DND-41 (cell line): ENCODE results near the gene BRF1.

Source experiments
- ATAC-seq: fragments of 200-7000 bp; cut with Tn5 transposase; 3 replicates; pipeline ENCODE4 v1.9.1; 2021; ENCODE audit warnings: low read depth; ENCODE audit not compliant: insufficient read depth
- DNase-seq: peaks from one replicate; pipeline ENCODE4 v3.0.0-alpha.2; 2020
- H2AFZ ChIP-seq: 2 replicates; pipeline ENCODE4 v1.6.0; 2012; ENCODE audit warnings: low read depth, low read length
- H3K27ac ChIP-seq: 2 replicates; pipeline ENCODE4 v1.5.1; 2012; ENCODE audit warnings: low read length, inconsistent platforms
- H3K27me3 ChIP-seq: fragments of 200-600 bp; sonication (generic); 2 replicates; pipeline ENCODE4 v1.6.0; 2012; ENCODE audit warnings: low read length, mild to moderate bottlenecking, inconsistent platforms; ENCODE audit not compliant: insufficient read depth, poor library complexity
- H3K36me3 ChIP-seq: 2 replicates; pipeline ENCODE4 v1.5.1; 2012; ENCODE audit warnings: low read length, inconsistent platforms; ENCODE audit not compliant: insufficient read depth
- H3K4me1 ChIP-seq: 2 replicates; pipeline ENCODE4 v1.5.1; 2012; ENCODE audit warnings: mild to moderate bottlenecking, low read length; ENCODE audit not compliant: insufficient read depth
- H3K4me2 ChIP-seq: 2 replicates; pipeline ENCODE4 v1.6.0; 2012; ENCODE audit warnings: mild to moderate bottlenecking, moderate library complexity, low read length, inconsistent platforms; ENCODE audit not compliant: insufficient read depth
- H3K4me3 ChIP-seq, 2 experiments: fragments of 200-600 bp in 1 of 2; shearing (Covaris generic) in 1 of 2; 2 replicates each; pipeline ENCODE4 v1.5.1; 2012 to 2016; ENCODE audit warnings: inconsistent platforms in 2 of 2, low read length in 2 of 2, mild to moderate bottlenecking in 2 of 2, low read depth in 1 of 2, moderate library complexity in 1 of 2
- H3K79me2 ChIP-seq: 2 replicates; pipeline ENCODE4 v1.6.0; 2012; ENCODE audit warnings: low read length, inconsistent platforms; ENCODE audit not compliant: insufficient read depth
- H3K9ac ChIP-seq: 2 replicates; pipeline ENCODE4 v1.6.0; 2012; ENCODE audit warnings: low read depth, mild to moderate bottlenecking, inconsistent platforms, low read length, moderate library complexity
- H3K9me3 ChIP-seq: 2 replicates; pipeline ENCODE4 v1.5.1; 2012; ENCODE audit warnings: low read length, moderate library complexity, mild to moderate bottlenecking, inconsistent platforms; ENCODE audit not compliant: insufficient read depth, severe bottlenecking
- H4K20me1 ChIP-seq: 2 replicates; pipeline ENCODE4 v1.6.0; 2012; ENCODE audit warnings: low read length; ENCODE audit not compliant: insufficient read depth
- CTCF ChIP-seq: IDR thresholded peaks from 2 replicates; pipeline ENCODE4 v1.5.1; 2012; ENCODE audit warnings: borderline replicate concordance, low read length, moderate library complexity, mild to moderate bottlenecking; ENCODE audit not compliant: poor library complexity, severe bottlenecking; ENCODE audit errors: extremely low read depth
- EZH2 ChIP-seq: IDR thresholded peaks from 3 replicates; pipeline ENCODE4 v1.6.1; 2012; ENCODE audit warnings: borderline replicate concordance, low read depth, mild to moderate bottlenecking, moderate library complexity, low read length, inconsistent platforms; ENCODE audit not compliant: severe bottlenecking

Gene BRF1

GRCh38 chr14:105229099-105229655 is 71.6 kb downstream of the BRF1 start:
- H3K27ac ChIP-seq = no peak overlapping the region
- peaks cover 13% of the 10 kb centered on the region; the same call in 1 of the 2 replicates for H3K79me2 ChIP-seq
- no peaks in the 10 kb centered on the region for H3K9me3 ChIP-seq
- H4K20me1 ChIP-seq = peaks cover 11% of the 10 kb centered on the region; the same call in 1 of the 2 replicates
- peaks cover 34% of the 10 kb centered on the region for H3K36me3 ChIP-seq
- no peaks in the 10 kb centered on the region for H3K4me1 ChIP-seq
- H3K4me2 ChIP-seq = no peak overlapping the region
- TF ChIP-seq CTCF (no peak), EZH2 (no peak)
- no peaks in the 10 kb centered on the region for H3K27me3 ChIP-seq
- ATAC-seq (no peak), DNase-seq (no peak)
- no peak overlapping the region for H3K9ac ChIP-seq
- no peak overlapping the region for H3K4me3 ChIP-seq
- H2AFZ ChIP-seq = no peak overlapping the region

GRCh38 chr14:105228562-105228961 is 72.2 kb downstream of the BRF1 start:
- peaks cover 11% of the 10 kb centered on the region; the same call in 1 of the 2 replicates for H4K20me1 ChIP-seq
- no peak for TF ChIP-seq EZH2
- no peak for TF ChIP-seq CTCF
- peaks cover 41% of the 10 kb centered on the region for H3K36me3 ChIP-seq

GRCh38 chr14:105227346-105227745 is 73.5 kb downstream of the BRF1 start:
- Histone ChIP-seq H3K27me3 (no peaks in the 10 kb centered on the region), H3K9ac (no peak overlapping the region), H3K4me1 (no peaks in the 10 kb centered on the region), H4K20me1 (peaks cover 16% of the 10 kb centered on the region; the same call in 1 of the 2 replicates), H3K4me2 (no peak overlapping the region), H3K9me3 (no peaks in the 10 kb centered on the region), H3K27ac (no peak overlapping the region), H3K36me3 (peaks cover 49% of the 10 kb centered on the region), H2AFZ (no peak overlapping the region), H3K79me2 (peaks cover 13% of the 10 kb centered on the region; the same call in 1 of the 2 replicates), H3K4me3 (no peak overlapping the region)
- no peak for TF ChIP-seq EZH2
- no peak for TF ChIP-seq CTCF
- ATAC-seq (no peak), DNase-seq (no peak)

More at GRCh38 chr14:105228562-105228961, 72.2 kb downstream of the BRF1 start:
- Histone ChIP-seq H3K4me1 (no peaks in the 10 kb centered on the region), H2AFZ (no peak overlapping the region), H3K79me2 (peaks cover 13% of the 10 kb centered on the region; the same call in 1 of the 2 replicates), H3K9ac (no peak overlapping the region), H3K4me3 (no peak overlapping the region), H3K27ac (no peak overlapping the region), H3K4me2 (no peak overlapping the region), H3K27me3 (no peaks in the 10 kb centered on the region), H3K9me3 (no peaks in the 10 kb centered on the region)
- DNase-seq = no peak
- ATAC-seq = no peak

- Histone ChIP-seq H3K4me3 (no peak overlapping the region), H2AFZ (no peak overlapping the region), H3K9me3 (no peaks in the 10 kb centered on the region), H3K4me2 (no peak overlapping the region), H3K27me3 (no peaks in the 10 kb centered on the region), H3K4me1 (no peaks in the 10 kb centered on the region), H3K79me2 (peaks cover 11% of the 10 kb centered on the region; the same call in 1 of the 2 replicates), H3K36me3 (peaks cover 58% of the 10 kb centered on the region), H4K20me1 (peaks cover 18% of the 10 kb centered on the region), H3K27ac (no peak overlapping the region), H3K9ac (no peak overlapping the region)
- DNase-seq (no peak), ATAC-seq (no peak)
- TF ChIP-seq EZH2 (no peak), CTCF (no peak)
Observed at GRCh38 chr14:105226198-105226597, 74.6 kb downstream of the BRF1 start.
